GM03348 (cell line): ENCODE data around the gene BICC1.
A peak's percentile ranks its signal among the peaks of the same experiment; 100 is the strongest.
"Not testable (repeated sequence)": the region's sequence is repeated elsewhere in the genome, so short reads cannot be mapped to it uniquely, and the experiment has no call there.

Experiments
- DNase-seq: peaks from one replicate; pipeline ENCODE4 v3.0.0; 2012; ENCODE audit warnings: low spot score

The BICC1 gene

DNA sequence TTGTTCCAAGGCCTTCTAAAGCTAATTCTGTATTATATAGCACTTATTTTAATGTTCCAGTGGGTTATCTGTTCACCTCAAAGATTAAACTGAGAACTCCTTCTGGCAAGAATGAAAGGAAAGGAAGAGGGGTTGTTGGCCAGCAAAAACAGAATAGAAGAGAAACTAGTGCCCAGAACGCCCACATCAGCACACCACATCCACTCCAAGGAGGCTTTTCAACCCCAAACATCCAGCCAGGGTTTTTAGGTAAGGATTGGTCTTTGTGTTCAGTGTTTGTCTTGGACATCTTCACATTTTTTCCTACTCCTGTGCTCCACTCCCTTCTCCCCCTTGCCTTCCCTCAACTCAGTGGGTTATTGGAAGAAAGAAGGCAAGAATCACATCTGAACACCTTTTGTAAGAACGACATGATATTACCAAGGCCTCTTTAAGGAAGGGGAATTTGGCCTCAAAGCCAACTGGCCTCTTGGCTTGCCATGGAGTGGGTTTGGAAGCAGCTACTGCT is 55.8 kb downstream of the BICC1 start:
- DNase-seq = no peak

GRCh38 chr10:58570307-58570723 is 57.6 kb downstream of the BICC1 start:
- peak; percentile 20 for DNase-seq

GRCh38 chr10:58570979-58571378 is 58.3 kb downstream of the BICC1 start:
- DNase-seq = no peak

- DNase-seq = no peak
Observed at GRCh38 chr10:58573144-58573543, 60.5 kb downstream of the BICC1 start.

DNA sequence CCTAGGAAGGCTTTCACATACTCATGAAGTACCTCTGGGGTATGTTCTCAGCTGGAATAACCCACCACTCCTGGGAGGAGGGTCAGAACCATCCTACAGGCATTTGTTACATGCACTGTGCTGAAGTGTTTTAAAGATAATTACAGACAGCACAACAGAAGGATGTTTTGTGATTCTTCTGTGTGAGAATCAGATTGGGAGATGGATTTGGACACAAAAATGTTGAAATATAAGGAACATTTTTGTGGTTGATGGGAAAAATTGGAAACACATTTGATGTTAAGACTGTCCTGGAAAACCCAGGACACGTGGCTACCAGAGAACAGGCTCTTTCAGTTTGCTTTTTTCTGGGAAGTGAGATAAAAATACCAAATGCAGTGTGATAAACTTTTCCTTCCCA is 61.4 kb downstream of the BICC1 start:
- peak; percentile 57 for DNase-seq

GRCh38 chr10:58575491-58575890 is 62.8 kb downstream of the BICC1 start:
- DNase-seq = no peak

GRCh38 chr10:58576751-58577436 is 64.2 kb downstream of the BICC1 start:
- DNase-seq = no peak

GRCh38 chr10:58577437-58577777 is 64.7 kb downstream of the BICC1 start:
- peak; percentile 58 for DNase-seq

- no peak for DNase-seq
Observed at GRCh38 chr10:58578366-58578765, 65.7 kb downstream of the BICC1 start.

- DNase-seq = no peak
Observed at GRCh38 chr10:58579011-58579655, 66.5 kb downstream of the BICC1 start.

GRCh38 chr10:58582045-58582444 is 69.4 kb downstream of the BICC1 start:
- no peak for DNase-seq

GRCh38 chr10:58585435-58585834 is 72.8 kb downstream of the BICC1 start:
- no peak for DNase-seq

DNA sequence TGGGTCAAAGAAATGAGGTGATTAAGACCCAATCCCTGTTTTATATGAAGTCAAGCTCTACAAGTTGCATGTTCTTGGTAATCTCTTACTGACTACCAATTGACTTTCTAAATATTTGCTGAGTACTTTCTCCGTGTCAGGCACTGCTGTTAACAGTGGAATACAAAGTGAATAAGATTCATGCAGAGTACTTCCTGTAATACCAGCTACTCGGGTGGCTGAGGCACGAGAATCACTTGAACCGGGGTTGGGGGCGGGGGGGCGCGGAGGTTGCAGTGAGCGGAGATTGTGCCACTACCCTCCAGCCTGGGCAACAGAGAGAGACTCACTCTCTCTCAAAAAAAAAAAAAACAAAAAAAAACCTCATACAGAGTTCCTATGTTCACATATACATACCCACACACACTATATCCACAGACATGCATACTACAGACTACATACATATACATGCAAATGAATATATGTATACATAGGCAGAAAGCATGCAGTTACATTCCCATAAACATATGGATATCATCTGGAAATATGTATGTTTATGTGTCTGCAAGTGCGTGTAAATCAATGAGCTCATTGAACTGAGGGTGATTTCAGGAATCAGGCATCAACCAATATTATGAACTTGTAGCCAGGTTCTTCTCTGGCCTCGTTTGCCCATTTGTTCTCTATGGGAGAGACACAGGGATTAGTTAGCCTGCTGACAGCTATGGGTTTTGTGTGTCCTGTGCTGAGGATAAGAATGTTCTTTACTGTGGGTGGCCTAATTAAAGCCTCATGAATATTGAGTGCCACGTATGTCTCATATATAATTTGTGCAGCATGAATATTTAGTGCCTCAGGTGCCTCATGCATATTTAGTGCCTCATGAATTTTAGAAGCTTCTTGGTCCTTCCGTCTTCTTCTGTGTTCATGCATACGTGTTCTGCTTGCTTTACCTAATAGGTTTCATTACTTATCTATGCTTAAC is 73.9 kb downstream of the BICC1 start:
- DNase-seq = no peak

DNA sequence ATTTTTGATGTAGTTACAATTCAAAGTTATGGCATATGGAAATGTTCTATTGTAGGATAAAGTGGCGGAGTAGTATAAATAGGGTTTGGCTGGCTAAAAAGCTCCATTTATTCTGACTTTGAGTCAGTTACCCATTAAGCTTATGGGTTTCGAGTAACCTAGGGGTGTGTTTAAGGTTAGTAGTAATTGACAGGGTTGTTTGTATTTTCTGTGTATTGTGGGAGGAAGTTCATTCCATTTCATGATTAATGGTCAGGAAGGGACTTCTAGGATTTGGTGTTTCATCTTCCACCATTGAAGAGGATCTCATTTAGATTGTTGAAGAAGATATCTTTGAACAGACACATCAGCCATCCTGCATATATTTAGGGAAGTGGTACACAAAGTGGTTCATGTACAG is 75.0 kb downstream of the BICC1 start:
- DNase-seq = no peak

DNA sequence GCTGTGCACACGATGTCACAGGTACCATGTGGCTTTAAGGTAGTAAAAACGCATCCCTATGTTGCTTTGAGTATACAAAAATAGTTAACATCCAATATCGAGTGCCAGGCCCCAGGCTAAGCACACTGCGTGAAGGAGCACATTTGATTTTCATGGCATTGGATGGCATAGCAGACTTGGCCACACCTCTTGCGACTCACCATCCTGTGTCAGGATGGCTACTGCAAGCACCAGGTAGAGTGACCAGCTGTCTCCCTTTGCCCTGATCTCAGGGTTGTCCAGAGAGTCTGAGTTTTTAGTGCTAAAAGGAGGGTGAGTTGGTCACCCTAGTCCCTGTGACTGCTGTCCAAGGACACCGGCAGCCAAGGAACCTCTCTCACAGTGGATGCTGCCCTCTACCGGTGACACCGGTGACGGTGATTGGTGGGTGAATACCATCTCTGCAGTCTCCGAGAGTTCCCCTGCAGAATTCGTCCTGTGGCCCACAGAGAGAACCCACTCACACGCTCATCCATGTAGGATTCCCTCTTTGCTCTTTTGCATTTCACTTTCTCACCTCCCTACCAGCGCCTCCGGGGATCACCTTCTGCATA is 76.1 kb downstream of the BICC1 start:
- no peak for DNase-seq

- peak; percentile 88 for DNase-seq
Observed at GRCh38 chr10:58590152-58590840, 77.6 kb downstream of the BICC1 start.

DNA sequence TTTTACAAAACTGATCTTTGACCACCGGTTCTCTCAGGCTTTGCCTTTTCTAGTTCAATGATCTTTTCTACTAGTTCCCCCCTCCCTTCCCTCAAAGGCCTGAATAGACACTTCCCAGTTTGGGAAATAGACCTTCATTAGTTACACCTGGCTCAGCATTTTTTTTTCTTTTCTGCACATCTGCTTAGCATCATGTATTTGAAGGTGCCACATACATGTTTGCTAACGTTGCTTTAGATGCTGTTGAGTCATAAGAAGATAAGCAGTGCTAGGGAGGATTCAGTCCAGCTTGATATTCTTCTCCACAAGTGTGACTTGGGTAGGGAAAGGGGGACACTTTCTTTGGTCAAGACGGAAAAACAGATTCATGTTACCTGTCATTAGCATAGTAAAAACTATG is 78.3 kb downstream of the BICC1 start:
- DNase-seq = no peak

- DNase-seq = no peak
Observed at GRCh38 chr10:58593008-58593407, 80.3 kb downstream of the BICC1 start.

GRCh38 chr10:58597211-58597610 is 84.5 kb downstream of the BICC1 start:
- DNase-seq = not testable (repeated sequence)

DNA sequence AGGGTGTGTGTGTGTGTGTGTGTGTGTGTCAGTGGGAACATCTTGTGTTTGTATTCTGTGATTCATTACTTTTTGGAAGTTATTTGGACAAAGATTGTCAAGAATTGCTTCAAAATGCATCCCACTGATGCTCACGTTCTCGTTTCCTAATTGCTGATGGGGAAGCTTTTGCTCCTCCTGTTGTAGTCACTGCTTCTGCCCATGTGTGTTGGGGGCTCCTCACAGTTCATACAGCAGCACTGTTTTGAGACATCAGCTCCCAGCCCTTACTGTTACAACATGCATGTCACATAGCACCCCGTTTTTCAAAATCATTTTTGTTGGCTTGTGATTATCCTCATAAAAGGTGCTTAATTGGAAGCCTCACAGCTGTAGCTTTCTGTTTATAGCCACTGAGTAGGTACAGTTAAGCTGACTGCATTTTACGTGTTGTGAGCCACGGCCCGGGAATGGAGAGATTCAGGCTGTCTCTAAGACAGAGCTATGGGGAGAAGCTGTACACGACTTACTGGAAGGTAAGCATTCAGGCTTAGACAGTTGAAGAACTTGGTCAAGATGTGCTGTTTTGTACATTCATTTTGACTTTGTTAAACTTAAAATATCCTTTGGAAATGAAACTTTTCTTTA is 87.4 kb downstream of the BICC1 start:
- no peak for DNase-seq

DNA sequence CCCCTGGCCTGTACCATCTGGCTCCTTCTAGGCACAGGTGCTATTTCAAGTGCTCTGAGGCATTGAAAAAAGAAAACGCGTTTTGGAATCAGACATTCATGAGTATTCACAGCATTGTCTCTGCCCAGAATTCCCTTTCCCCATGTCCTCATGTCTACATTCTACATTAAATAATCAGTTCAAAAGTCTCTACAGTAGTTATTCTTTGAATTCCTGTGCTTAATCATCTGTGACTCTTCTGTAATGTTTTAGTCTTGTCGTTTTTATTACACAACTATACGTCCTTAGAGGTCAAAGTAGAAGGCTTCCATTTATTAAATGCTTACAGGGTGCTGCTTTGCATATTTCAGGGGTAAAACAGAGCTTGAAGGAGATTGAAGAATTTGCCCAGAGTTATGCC is 95.7 kb downstream of the BICC1 start:
- DNase-seq = no peak
